HCT116 (cell line): ENCODE data around the gene SPACA5. TPM values are rescaled to one million over a fixed set of nuclear protein-coding genes. Genes with fewer than 3 reads are reported as not detected.

Experiments used
- ATAC-seq: fragments of 200-7000 bp; cut with Tn5 transposase; 2 replicates; pipeline ENCODE4 v1.9.1; 2020; ENCODE audit warnings: mild to moderate bottlenecking, moderate library complexity
- BruUV-seq: library from RNA; stranded (reverse); fragments of 400-500 nt; replicated peaks from 2 replicates; lab custom pipeline; 2021; lab: Mats Ljungman, UMichigan
- CTCF ChIA-PET: fragments of 300-600 bp; sonication (Branson Sonifier 250); formaldehyde crosslinking; loops from one replicate; lab custom pipeline; 2021; ENCODE audit warnings: antibody characterized with exemption; lab: Charles Lee
- POLR2A ChIA-PET: fragments of 300-600, 350-600 bp; sonication (Branson Sonifier 250); formaldehyde crosslinking; loops from one replicate; lab custom pipeline; 2021; ENCODE audit warnings: antibody characterized with exemption; lab: Charles Lee
- RAD21 ChIA-PET, 2 experiments: fragments of 300-600 bp; sonication (Branson Sonifier 250); formaldehyde crosslinking; loops; one replicate each; lab custom pipeline; 2023; ENCODE audit warnings: low total read pairs in 2 of 2; ENCODE audit not compliant: uncharacterized antibody in 2 of 2, unreplicated experiment in 2 of 2, low non-redundant PET in 1 of 2; lab: Charles Lee
- DNase-seq: peaks from one replicate; pipeline ENCODE4 v3.0.0-alpha.2; 2010; ENCODE audit warnings: low read depth, low spot score
- H2AFZ ChIP-seq: fragments of 200-600 bp; shearing (Covaris generic), sonication (generic); 2 replicates; pipeline ENCODE4 v1.6.1; 2017; ENCODE audit warnings: low read depth, mixed run types, mixed read lengths, antibody characterized with exemption, low read length; ENCODE audit not compliant: poor library complexity, severe bottlenecking
- H3K27ac ChIP-seq: 2 replicates; pipeline ENCODE4 v1.5.1; 2012; ENCODE audit warnings: low read depth, low read length
- H3K27me3 ChIP-seq: fragments of 200-600 bp; sonication (generic); 2 replicates; pipeline ENCODE4 v1.6.1; 2016; ENCODE audit warnings: mixed run types, low read length, mixed read lengths; ENCODE audit not compliant: insufficient read depth
- H3K36me3 ChIP-seq, 2 experiments: fragments of 200-500 bp in 1 of 2; fragments of 200-600 bp in 1 of 2; sonication (Bioruptor generic) in 1 of 2; sonication (generic) in 1 of 2; 2 replicates each; pipeline versions ENCODE4 v1.5.1 to v1.6.1; 2014 to 2016; ENCODE audit warnings: low read length in 2 of 2, inconsistent platforms in 1 of 2, mixed read lengths in 1 of 2, mixed run types in 1 of 2; ENCODE audit not compliant: insufficient read depth in 2 of 2, control insufficient read depth in 1 of 2
- H3K4me1 ChIP-seq, 2 experiments: fragments of 200-600 bp in 1 of 2; sonication (generic) in 1 of 2; 2 replicates each; pipeline versions ENCODE4 v1.5.1 to v1.6.1; 2012 to 2017; ENCODE audit warnings: low read length in 2 of 2, inconsistent platforms in 1 of 2, mild to moderate bottlenecking in 1 of 2, mixed read lengths in 1 of 2, mixed run types in 1 of 2, moderate library complexity in 1 of 2; ENCODE audit not compliant: insufficient read depth in 2 of 2, control insufficient read depth in 1 of 2
- H3K4me2 ChIP-seq: fragments of 200-600 bp; sonication (generic); 2 replicates; pipeline ENCODE4 v1.6.1; 2017; ENCODE audit warnings: mixed run types, low read length, mixed read lengths
- H3K4me3 ChIP-seq, 2 experiments: fragments of 200-600 bp in 1 of 2; sonication (generic) in 1 of 2; replicated peaks in 1 of 2; 2 replicates each; pipeline ENCODE4 v1.5.1; 2011 to 2016; ENCODE audit warnings: low read length in 2 of 2, control low read depth in 1 of 2, low read depth in 1 of 2, mild to moderate bottlenecking in 1 of 2, mixed read lengths in 1 of 2, mixed run types in 1 of 2
- H3K79me2 ChIP-seq: fragments of 200-600 bp; sonication (generic); 2 replicates; pipeline ENCODE4 v1.6.1; 2017; ENCODE audit warnings: mild to moderate bottlenecking, mixed run types, low read length, moderate library complexity, mixed read lengths; ENCODE audit not compliant: insufficient read depth
- H3K9ac ChIP-seq: fragments of 200-600 bp; sonication (generic); 2 replicates; pipeline ENCODE4 v1.6.1; 2016; ENCODE audit warnings: low read length, mixed read lengths
- H3K9me2 ChIP-seq: fragments of 200-600 bp; sonication (generic), shearing (Covaris generic); 2 replicates; pipeline ENCODE4 v1.6.1; 2017; ENCODE audit warnings: mixed run types, mild to moderate bottlenecking, moderate library complexity; ENCODE audit not compliant: insufficient read depth
- H3K9me3 ChIP-seq, 2 experiments: fragments of 200-500 bp in 1 of 2; fragments of 200-600 bp in 1 of 2; sonication (Bioruptor generic) in 1 of 2; sonication (generic) in 1 of 2; 2 replicates each; pipeline ENCODE4 v1.6.1; 2014 to 2017; ENCODE audit warnings: low read length in 2 of 2, mixed read lengths in 2 of 2, inconsistent platforms in 1 of 2, low read depth in 1 of 2, mild to moderate bottlenecking in 1 of 2, mixed run types in 1 of 2, moderate library complexity in 1 of 2; ENCODE audit not compliant: control insufficient read depth in 1 of 2, insufficient read depth in 1 of 2
- H4K20me1 ChIP-seq: fragments of 200-600 bp; sonication (generic), shearing (Covaris generic); 2 replicates; pipeline ENCODE4 v1.6.1; 2017; ENCODE audit warnings: mixed run types, mild to moderate bottlenecking, moderate library complexity; ENCODE audit not compliant: insufficient read depth
- CBX3 ChIP-seq: IDR thresholded peaks from 2 replicates; pipeline ENCODE4 v1.6.1; 2012; ENCODE audit warnings: low read depth
- CEBPB ChIP-seq: IDR thresholded peaks from 2 replicates; pipeline ENCODE4 v1.6.1; 2012; ENCODE audit warnings: low read depth
- EGR1 ChIP-seq: IDR thresholded peaks from 2 replicates; pipeline ENCODE4 v1.6.1; 2012; ENCODE audit warnings: low read depth
- ELF1 ChIP-seq: IDR thresholded peaks from 2 replicates; pipeline ENCODE4 v1.6.1; 2012; ENCODE audit warnings: low read depth, borderline replicate concordance
- EZH2 ChIP-seq: fragments of 200-600 bp; sonication (generic); IDR thresholded peaks from 2 replicates; pipeline ENCODE4 v1.6.1; 2017; ENCODE audit warnings: antibody characterized with exemption, mixed run types
- EZH2phosphoT487 ChIP-seq: fragments of 200-600 bp; IDR thresholded peaks from 2 replicates; pipeline ENCODE4 v1.6.1; 2018; ENCODE audit warnings: antibody characterized with exemption, borderline replicate concordance
- RAD21 ChIP-seq: IDR thresholded peaks from 2 replicates; pipeline ENCODE4 v1.6.1; 2012; ENCODE audit warnings: low read depth, mild to moderate bottlenecking
- intact Hi-C: fragments of 100-400 bp; cut with micrococcal nuclease; formaldehyde crosslinking; loops from 2 replicates; pipeline ENCODE4 v1.10.0; 2022
- total RNA-seq: library from RNA; stranded (reverse); gene quantifications from one replicate; pipeline ENCODE4 v1.2.1, GENCODE V29; 2021; ENCODE audit not compliant: unreplicated experiment
- TF ChIP-seq, protein P1 (sequence below), 3 experiments: fragments of 200-600 bp in 1 of 3; sonication (generic) in 1 of 3; IDR thresholded peaks in 2 of 3; conservative IDR thresholded peaks in 1 of 3; 2 replicates each; pipeline ENCODE4 v1.5.1; 2012 to 2017; ENCODE audit warnings: low read depth in 2 of 3, low read length in 2 of 3, antibody characterized with exemption in 1 of 3, borderline replicate concordance in 1 of 3, control low read depth in 1 of 3, mild to moderate bottlenecking in 1 of 3, mixed read lengths in 1 of 3, mixed run types in 1 of 3, moderate library complexity in 1 of 3; ENCODE audit not compliant: insufficient read depth in 1 of 3

SPACA5 gene
- total RNA-seq, 1 experiment from 2014 or later, result not detected

DNA sequence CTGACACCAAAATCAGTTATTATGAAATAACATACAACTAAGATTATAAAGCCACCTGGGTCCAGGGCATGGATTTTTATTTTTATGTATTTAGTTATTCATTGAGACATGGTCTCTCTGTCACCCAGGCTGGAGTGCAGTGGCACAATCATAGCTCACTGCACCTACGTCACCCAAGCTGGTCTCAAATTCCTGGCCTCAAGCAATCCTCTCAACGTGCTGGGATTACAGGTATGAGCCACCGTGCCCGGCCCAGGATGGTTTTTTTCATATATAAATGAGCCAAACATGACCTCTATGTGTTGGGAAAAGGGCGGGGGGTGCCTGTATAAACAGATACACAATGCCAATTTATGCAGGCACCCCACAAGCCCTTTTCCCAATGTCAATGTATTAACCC lies 40.1 kb downstream of the SPACA5 start (continued):
- TF ChIP-seq, protein P1, sequence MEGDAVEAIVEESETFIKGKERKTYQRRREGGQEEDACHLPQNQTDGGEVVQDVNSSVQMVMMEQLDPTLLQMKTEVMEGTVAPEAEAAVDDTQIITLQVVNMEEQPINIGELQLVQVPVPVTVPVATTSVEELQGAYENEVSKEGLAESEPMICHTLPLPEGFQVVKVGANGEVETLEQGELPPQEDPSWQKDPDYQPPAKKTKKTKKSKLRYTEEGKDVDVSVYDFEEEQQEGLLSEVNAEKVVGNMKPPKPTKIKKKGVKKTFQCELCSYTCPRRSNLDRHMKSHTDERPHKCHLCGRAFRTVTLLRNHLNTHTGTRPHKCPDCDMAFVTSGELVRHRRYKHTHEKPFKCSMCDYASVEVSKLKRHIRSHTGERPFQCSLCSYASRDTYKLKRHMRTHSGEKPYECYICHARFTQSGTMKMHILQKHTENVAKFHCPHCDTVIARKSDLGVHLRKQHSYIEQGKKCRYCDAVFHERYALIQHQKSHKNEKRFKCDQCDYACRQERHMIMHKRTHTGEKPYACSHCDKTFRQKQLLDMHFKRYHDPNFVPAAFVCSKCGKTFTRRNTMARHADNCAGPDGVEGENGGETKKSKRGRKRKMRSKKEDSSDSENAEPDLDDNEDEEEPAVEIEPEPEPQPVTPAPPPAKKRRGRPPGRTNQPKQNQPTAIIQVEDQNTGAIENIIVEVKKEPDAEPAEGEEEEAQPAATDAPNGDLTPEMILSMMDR (IDR thresholded peaks at IDR 0.05 in 2 of 3, conservative IDR thresholded peaks at IDR 0.05 in 1 of 3; ENCODE audit: borderline replicate concordance in 1 of 3, insufficient read depth in 1 of 3, low read depth in 2 of 3, low read length in 2 of 3), result no peak
- TF ChIP-seq EGR1 (no peak), RAD21 (no peak), EZH2 (no peak), ELF1 (no peak), CEBPB (no peak)

DNA sequence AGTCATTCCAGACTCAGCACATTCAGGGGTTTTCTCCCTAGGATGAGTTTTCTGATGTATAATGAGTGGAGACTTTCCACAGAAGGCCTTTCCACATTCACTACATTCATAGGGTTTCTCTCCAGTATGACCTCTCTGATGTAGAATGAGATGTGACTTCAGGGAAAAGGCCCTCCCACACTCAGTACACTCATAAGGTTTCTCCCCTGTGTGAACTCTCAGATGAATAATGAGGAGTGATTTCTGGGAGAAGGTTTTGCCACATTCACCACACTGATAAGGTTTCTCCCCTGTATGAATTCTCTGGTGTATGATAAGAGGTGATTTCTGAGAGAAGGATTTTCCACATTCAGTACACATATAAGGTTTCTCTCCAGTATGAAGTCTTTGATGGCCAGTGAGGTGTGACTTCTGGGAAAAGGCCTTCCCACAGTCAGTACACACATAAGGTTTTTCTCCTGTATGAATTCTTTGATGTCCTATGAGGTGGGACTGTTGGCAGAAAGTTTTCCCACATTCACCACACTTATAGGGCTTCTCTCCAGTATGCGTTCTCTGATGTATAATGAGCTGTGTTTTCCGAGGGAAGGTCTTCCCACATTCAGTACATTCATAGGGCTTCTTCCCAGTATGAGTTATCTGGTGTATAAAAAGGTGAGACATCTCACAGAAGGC lies 52.0 kb downstream of the SPACA5 start:
- Histone ChIP-seq H4K20me1 (no peaks in the 10 kb centered on the region), H3K4me2 (no peak overlapping the region), H3K79me2 (no peaks in the 10 kb centered on the region), H3K9me2 (no peaks in the 10 kb centered on the region), H2AFZ (no peak overlapping the region), H3K9ac (no peak overlapping the region), H3K27me3 (no peaks in the 10 kb centered on the region), H3K9me3 (no peaks in the 10 kb centered on the region), H3K36me3 (no peaks in the 10 kb centered on the region)
- no TSS peak for BruUV-seq
- ATAC-seq, result no peak
- ChIA-PET POLR2A (no interaction called here), CTCF (no interaction called here)
- TF ChIP-seq EGR1 (no peak), EZH2phosphoT487 (no peak), CBX3 (no peak)
- TF ChIP-seq, all 23 proteins: peak for 0
- RAD21 ChIA-PET, result no interaction called here
- intact Hi-C loops, result no loop called here
- Histone ChIP-seq H3K4me1 (no peaks in the 10 kb centered on the region), H3K4me3 (no peak overlapping the region), H3K27ac (no peak overlapping the region)
- DNase-seq, result no peak
